HG03342 (cell line): ENCODE measurements around the gene RAB35.

Experiments used
- ATAC-seq: cut with Tn5 transposase; IDR thresholded peaks from one replicate; pipeline ENCODE4 v1.9.1; 2021; ENCODE audit warnings: mild to moderate bottlenecking, moderate library complexity; ENCODE audit not compliant: unreplicated experiment

RAB35 gene

GRCh38 chr12:120109570-120110267 is 6.8 kb downstream of the RAB35 start:
- no peak for ATAC-seq

- ATAC-seq: no peak
Measured at GRCh38 chr12:120106151-120106550, 10.4 kb downstream of the RAB35 start.

DNA sequence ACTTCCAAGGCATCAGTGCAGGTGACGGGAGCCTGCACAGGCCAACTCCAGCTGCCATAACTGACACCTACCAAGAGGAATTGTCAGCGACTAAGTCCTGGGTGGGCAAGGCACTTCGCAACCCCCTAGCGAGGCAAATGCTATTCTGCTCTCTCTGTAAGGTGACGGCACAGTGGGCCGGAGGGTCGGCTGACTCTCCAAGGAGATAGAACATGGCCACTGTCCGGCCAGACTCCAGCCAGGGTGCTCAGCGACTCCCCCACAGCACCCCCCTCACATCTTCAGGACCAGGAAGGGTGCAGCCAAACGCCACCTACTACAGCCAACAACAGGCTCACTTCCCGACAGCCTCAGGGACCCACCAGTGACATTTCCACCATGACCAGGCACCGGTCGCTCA is 13.2 kb downstream of the RAB35 start:
- ATAC-seq: no peak

- ATAC-seq: no peak
Measured at GRCh38 chr12:120103044-120103338, 13.6 kb downstream of the RAB35 start.

DNA sequence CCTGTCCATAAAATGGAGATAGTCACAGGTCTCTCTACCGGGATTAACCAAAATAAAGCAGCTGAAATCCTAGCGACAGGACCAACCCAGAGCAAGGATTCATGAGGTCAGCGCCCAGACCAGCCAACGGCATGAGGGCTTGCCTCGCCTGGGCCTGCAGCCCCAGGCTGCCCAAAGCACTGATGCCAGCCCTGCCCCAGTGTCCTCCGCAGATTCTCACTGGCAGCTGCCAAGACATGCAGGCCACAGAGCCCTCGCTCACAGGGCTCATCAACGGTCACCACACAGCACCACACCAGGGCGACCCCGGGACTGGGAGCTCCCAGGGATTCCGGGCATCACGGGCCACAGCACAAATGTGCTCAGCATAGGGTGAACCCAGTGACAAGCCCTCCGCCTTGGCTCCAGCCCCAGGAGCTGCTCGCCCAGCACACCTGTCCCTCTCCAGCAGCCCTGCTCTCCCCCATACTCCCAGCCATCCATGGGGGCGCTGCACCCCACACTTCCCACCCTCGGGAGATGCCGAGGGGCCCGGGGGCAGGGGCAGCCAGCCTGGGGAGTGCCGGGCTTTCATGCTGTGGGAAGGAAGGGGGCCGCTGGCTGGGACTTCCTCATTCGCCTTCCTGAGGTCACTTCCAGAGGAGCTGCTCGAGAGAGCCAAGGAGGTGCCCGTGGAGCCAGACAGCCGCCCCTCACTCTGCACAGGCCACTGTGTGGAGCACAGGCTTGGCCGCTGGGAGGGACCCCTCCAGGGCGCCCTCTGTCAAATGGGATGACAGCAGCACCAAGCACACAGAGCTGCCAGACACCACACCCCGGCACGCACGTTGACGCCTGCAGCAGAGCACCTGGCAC is 14.1 kb downstream of the RAB35 start:
- no peak for ATAC-seq

DNA sequence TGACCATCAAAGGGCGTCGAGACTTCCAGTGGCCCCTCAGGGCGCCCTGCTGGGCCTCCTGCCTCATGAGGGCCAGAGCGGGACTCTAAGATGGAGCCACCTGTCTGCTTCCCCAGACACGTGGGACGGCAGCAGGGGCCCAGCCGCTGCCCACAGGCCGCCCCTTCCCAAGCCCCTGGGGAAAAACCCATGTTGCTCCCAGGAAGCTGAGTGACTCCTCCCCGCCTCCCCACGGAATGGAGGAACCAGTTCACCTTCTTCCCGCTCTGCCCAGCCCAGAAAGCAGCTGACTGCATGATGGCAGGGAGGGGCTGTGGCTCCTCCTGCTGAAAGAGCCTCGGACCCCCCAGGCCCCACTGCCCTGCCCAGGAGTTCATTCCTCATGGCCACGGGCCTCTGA is 14.9 kb downstream of the RAB35 start:
- ATAC-seq: no peak

DNA sequence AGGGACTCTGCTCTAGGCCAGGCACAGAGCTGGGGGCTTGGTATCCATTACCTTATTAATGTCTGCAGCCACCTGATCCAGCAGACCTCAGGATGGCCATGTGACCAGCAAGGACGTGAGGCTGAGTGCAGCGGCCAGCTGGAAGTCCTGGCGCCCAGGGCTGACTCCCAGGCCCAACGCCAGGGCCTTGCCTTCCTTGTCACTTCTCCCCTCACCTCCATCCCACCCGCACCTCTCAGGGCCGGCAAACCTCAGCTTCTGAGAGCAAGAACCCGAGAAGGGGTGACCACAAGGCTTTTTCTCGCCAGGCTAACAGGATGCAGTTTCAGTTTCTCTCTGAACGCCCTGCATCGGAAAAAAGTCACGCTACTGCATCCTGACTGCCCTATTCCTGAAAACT is 15.4 kb downstream of the RAB35 start:
- no peak for ATAC-seq

- ATAC-seq: no peak
Measured at GRCh38 chr12:120100630-120101029, 15.9 kb downstream of the RAB35 start.

GRCh38 chr12:120099738-120100137 is 16.8 kb downstream of the RAB35 start:
- ATAC-seq: no peak

DNA sequence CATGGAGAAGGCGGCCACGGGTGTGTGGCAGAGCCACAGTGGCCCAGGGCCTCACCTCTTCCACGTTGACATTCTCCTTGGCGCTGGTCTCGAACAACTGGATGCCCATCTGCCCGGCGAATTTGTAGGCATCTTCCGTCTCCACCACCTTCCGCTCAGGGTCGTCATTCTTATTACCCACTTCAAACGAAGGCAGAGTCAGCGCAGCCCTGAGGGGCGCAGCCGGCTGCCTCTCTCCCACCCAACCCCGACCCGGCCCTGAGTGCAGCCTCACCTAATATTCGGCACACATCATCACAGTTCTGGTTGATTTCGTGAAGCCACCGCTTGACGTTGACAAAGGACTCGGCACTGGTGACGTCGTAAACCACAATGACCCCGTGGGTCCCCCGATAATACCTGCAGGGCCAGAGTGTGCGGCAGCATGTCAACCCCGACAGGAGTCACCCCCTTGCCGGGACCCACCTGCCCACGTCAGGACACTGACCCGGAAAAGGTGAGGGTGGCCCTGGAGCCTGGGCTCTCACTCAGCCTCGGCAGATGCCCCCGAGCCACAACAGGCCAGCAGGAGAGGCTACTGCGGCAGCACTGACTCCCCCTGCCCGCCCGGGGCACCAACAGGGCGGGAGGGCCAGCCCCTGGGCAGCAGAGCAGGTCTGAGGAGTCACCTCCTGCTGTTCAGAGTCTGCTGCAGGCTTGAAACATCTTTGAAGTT is 17.6 kb downstream of the RAB35 start:
- no peak for ATAC-seq

GRCh38 chr12:120096671-120097202 is 19.8 kb downstream of the RAB35 start:
- no peak for ATAC-seq

GRCh38 chr12:120095736-120096135 is 20.8 kb downstream of the RAB35 start:
- no peak for ATAC-seq

- ATAC-seq: no peak
Measured at GRCh38 chr12:120095331-120095730, 21.2 kb downstream of the RAB35 start.

DNA sequence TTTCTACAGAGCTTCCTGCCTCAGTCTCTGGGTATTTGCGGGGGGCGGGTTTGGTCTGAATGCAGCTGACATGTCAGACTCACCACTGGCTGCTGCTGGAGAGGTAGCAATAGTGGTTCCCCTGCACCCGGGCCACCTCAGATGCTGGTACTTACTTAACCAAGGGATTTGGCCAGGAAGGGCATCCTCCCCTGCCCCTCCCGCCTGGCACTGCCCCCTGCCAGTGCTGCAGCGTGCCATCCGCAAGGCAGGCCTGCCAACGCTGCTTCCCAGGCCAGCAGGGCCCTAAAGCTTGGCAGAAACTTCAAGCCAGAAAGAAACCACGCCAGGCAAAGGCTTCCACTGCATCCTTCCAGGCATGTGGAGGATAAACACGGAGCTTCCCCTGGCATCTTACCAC is 22.1 kb downstream of the RAB35 start:
- no peak for ATAC-seq

DNA sequence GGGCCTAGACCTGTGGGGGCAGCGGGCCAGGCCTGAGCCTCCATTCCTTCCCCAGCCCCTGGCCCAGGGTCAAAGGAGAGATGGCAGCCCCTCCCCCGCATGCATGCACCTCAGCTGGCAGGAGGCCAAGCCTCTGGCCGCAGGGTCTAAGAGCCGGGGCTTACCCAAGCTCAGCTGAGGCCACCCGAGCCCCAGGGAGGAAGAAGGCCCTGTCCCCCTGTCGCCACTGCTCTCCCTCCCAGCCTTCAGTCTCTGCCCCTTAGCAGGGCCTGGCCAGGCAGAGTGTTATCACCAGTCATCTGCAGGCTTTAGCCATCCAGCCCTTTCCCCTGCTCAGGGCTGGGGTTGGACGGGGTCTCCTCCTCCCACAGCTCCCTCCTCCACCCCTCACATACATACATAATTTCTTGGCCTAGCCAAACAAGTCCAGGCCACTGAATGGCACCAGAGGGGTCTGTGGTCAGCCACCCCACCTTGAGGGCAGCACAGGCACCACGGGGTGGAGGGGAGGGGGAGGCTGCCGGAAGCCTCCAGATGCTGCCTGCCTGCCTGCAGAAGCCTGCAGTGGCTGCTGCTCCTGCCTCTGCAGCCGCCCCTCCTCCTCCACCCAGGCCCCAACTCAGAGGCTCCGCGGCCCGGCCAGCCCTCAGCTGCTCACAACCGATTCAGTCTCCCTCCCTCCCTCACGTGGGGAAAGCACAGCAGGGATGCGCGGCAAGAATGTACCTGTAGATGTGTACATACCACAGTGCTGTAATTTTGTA is 22.8 kb downstream of the RAB35 start:
- ATAC-seq: no peak

DNA sequence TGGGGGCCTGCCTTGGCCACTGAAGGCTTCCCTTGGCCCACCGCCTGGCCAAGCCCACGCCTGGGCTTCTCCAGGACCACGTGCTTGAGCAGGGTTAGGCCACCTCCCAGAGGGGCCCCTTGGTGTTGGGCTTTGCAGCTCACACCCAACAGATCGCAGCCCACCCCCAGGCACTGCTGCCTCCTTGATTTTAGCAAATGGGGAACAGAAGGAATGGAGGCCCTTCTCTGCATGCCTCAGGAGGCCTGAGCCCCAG is 23.3 kb downstream of the RAB35 start:
- no peak for ATAC-seq

DNA sequence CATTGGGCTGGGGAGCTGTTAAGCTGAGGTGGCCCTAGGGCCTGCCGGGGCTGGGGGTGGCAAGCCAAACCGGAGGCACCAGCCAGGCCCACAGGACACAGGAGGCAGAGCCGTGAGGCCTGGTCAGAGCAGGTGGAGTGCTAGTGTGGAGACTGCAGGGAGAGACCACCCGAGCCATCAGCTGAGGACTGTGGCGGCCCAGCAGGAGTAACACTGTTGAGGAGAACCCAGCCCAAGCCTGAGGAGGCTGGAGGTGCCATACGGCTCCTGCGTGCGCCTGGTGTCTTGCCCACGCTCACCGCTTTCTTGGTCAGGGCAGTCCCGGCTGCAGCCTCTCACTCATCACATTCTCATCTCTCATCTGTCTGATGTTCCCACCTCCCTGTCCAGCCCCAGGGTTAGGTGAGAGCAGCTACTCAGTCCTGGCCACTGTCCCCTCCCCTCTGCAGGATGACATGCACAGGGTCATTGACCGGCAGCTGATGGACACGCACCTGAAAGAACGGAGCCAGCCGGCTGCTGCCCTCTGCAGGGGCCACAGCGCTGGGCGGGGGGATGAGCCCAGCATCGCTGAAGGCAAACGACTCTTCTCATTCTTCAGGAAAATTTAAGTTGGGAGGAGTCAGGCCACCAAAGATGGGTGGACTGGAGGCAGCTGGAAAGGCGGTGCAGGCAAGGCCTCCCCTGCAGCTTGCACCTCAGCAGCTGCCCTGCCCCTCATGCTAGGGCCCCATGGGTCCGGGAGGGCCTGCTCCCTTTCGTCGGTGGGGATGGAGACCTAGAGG is 23.8 kb downstream of the RAB35 start:
- no peak for ATAC-seq

DNA sequence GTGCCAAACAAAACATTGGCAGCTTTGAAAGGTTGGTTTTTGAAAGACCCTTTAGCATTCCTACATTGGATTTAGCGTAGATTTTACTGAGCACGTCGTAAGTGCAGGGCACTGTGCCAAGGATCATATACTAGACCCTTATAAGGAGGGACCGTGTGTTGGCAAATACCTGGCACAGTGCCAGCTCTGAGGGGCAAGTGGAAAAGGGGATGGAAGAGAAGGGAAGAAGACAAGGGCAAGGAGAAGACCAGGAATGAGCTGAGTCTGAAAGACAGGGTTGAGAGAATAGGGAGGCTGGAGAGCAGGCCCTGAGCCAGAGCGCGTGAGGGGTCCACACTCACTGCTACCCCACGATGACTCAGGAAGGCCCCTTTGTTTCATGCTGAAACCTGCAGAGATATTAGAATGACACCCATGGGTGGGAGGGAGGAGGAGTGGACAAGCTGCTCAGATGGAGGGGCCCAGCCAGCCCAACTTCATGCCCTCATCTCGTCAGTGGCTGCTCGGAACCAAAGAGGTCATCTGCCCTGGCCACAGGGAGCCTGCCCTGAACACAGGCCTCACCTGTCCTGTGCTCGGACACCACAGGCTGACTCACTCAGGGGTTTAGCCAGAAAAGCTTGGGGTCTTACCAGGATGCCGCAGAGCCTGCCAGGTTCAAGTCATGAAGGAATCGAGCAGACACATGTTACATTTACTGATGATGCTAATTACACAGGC is 25.0 kb downstream of the RAB35 start:
- no peak for ATAC-seq

- no peak for ATAC-seq
Measured at GRCh38 chr12:120090626-120091295, 25.8 kb downstream of the RAB35 start.
